HG02571 (cell line): Measurements from ENCODE around the gene FIG4.
"Not testable (repeated sequence)": the region's sequence is repeated elsewhere in the genome, so short reads cannot be mapped to it uniquely, and the experiment has no call there.

Experiments
- ATAC-seq: cut with Tn5 transposase; IDR thresholded peaks from one replicate; pipeline ENCODE4 v1.9.1; 2021; ENCODE audit warnings: mild to moderate bottlenecking, moderate library complexity; ENCODE audit not compliant: unreplicated experiment

FIG4 gene

DNA sequence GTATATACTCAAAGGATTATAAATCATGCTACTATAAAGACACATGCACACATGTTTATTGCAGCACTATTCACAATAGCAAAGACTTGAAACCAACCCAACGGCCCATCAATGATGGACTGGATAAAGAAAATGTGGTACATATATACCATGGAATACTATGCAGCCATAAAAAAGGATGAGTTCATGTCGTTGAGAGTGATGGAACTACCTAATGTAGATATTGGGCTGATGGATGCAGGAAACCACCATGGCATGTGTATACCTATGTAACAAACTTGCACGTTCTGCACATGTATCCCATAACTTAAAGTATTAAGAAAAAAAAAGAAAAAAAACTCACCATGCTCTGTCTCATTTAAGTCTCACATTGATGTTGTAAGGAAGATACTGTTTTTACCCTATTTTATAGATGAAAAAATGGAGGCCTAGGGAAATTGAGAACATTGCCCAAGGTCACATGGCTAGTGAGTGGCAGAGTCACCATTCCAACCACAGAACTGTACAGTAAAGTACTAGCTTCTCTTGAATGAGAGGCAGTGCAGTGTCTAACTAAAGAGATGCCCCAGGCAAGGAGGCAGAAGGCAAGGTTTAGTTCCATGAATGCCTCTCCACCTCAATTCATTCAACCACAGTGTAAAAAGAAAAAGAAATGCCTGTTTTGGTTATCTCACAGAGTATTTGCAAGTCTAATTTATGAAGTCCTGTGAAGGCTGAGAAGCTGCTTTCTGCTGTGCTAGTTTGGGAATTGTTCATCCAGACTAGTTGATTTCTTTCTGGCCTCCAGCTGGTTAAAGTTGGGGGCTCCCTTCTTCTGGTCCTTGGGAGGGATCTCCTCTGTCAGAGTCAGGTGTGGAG is 68.2 kb downstream of the FIG4 start:
- ATAC-seq: no peak

DNA sequence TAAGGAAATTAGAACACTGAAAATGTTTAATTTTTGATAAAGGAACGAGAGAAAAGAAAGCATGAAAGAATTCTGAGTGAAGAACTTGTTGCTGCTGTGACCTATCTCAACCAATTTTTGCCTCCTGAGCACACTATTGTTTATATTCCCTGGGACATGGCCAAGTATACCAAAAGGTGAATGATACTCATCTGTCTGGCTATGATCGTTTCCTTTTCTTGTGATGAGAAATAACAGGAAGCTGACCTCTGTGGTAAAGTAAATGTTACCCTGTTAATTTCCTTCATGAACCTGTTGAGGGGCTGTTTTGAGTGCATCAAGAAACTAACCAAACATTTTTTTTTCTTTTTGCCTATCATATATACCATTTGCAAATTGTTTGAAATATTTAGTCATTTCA is 69.1 kb downstream of the FIG4 start:
- no peak for ATAC-seq

DNA sequence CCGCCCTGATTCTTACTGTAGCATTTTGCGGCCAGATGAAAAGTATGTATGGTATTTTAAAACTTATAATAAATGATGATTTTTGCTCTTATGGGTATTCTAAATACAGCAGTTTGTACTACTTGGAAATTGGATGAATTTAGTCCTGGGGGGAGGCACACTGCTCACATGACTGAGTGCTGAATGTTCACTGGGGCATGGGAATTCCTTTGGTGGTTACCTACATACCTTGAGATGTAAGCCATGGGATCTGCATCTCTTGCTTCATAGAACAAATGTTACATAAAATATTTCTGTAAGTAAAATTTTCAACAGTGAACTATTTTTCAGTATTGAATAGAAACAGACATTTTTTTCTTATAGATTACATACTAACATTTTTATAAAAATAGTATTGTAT is 71.1 kb downstream of the FIG4 start:
- no peak for ATAC-seq

DNA sequence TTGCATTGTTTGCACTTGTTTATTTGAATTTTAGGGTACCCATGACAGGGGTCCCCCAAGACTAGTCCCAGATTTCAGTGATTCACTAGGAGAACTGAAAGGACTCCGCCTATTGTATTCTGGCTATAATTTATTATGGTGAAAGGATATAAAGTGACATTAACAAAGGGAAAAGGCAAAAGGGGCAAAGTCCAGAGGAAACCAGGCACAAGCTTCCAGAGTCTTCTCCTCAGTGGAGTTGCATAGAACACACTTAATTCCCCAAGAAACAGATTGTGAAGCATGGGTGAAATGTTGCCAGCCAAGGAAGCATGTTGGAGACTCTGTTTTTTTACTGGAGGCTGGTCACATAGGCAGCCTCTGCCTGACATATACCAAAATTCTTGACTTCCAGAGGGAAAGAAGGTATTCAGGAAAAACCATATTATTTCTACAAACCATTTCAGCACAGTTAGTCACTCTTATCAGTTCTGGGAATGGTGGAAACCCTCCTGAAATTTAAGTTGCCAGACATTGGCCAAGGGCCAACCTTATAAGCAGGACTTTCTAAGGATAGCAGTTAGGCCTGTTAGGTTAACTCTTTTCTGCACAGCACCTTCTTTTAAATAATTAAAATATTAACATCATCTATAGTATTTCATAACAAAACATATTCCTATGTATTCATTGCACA is 71.8 kb downstream of the FIG4 start:
- no peak for ATAC-seq

DNA sequence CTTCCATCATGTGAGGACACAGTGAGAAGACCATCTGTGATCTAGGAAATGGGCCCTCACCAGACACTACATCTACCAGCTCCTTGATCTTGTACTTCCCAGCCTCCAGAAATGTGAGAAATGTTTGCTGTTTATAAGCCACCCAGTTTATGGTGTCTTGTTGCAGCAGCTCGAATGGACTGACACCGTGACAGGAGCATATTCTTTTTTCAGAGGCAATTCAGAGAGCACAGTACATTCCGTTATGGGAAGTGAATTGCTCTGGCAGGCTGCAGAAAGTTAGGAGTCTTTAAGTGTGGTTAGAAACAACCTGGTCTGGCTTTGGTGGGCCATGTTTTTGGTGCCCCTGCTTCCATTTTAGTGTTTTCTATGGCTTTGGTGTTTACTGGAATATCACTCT is 75.1 kb downstream of the FIG4 start:
- no peak for ATAC-seq

DNA sequence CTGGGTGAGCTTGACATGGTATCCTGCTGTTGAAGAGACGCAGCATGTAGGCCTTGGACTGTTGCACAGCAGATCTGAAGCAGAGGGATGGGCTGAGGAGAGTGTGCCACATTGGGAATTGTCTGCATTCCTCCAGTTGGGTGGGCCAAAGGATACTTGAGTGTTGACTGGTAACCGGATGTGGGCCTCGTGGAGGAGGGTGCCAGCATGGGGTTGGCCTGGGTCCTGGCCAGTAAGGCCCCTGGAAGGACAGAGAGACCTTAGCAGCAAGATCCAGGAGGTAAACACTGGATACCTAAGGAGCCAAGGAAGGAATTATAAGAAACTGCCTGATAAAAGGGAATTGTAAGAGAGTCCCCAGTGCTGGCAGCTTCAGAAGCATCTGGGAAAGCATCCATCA is 76.9 kb downstream of the FIG4 start:
- ATAC-seq: no peak

DNA sequence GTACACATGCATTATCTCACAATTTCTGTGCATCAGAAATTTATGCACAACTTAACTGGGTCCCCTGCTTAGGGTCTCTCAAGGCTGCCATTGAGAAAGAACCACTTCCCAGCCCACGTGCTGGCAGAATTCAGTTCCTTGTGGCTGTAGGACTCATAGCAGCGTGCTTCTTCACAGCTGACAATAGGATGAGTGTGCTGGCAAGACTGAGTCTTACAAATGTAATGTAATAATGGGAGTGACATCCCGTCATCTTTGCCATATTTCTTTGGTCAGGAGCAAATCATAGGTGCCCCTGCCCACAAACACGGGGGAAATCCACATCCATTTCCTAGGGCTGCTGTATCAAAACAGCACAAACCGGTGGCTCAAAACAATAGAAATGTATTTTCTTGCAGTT is 77.4 kb downstream of the FIG4 start:
- no peak for ATAC-seq

DNA sequence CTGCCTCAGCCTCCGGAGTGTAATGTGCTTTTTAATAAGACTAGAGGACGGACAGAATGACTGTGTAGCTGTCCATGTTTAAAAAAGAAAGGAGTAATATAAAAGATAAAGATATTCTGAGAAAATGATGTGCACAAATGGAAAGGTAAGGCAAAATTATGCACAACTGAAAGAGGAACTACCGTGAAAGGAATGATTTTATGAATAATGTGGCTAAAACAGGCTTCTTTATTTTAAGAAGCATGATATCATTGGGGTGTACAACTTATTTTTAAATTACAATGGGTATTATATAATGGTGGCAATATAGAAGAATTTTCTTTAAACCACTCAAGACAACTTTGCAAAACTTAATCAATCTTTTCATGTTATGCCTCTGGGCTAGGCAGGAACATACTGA is 78.1 kb downstream of the FIG4 start:
- ATAC-seq: no peak

DNA sequence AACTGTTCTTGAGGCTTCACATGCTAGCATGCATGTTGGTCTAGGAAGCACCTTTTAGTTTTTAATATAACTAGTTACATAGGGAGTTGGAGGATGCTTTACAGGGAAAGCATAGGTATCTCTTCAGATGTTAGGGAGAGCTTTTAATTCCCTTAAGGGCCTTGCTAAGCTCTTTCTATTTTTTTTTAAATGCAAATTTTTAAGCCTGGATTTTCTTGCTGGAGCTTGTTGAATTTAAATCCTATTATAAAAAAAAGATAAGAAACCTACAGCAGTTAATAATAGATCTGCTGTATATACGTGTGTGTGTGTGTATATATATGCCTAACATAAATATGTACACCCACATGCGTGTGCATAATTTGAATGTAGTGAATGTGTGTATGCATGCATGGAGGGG is 79.0 kb downstream of the FIG4 start:
- ATAC-seq: no peak

DNA sequence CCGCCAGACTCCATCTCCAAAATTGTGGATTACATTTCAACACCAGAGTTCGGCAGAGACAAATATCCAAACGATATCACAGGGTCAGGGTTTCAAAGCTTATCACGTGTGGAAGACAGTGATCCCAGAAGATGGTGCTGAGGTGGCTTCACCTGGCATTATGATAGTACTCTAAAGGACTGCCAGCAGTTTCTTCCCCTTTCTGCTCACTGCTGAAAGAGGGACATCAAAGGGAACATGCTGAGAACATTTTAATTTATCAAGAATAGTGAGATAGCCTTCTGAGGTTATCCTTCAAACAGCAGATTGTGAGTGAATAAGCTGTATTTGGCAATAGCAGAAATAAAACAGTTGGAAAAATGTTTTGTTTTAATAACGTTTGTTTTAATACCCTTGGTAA is 79.7 kb downstream of the FIG4 start:
- ATAC-seq: no peak

DNA sequence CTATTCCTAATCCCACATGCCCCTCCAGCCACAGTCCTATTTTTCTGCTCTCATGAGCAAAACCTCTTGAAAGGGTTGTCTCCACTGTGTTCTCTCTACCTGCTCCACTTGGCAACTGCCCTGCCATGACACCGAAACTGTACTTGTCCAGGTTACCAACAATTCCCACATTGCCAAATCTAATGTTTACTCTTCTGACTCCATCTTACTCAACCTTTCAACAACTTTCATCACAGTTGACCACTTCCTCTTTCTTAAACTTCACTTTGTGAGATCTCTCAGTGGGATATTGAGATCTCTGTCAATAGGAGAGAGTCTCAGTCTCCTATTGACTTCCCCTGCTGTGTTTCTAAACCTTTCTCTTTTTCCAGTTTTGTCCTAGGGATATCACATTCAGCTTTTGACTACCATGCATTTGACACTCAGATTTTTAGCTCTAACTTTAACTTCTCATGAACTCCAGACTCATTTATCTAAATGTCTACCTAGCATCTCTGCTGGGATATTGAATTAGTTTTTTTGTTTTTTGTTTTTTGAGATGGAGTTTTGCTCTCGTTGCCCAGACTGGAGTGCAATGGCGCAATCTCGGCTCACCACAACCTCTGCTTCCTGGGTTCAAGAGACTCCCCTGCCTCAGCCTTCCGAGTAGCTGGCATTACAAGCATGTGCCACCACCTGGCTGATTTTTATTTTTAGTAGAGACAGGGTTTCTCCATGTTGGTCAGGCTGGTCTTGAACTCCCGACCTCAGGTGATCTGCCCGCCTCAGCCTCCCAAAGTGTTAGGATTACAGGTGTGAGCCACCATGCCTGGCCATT is 81.1 kb downstream of the FIG4 start:
- not testable (repeated sequence) for ATAC-seq

DNA sequence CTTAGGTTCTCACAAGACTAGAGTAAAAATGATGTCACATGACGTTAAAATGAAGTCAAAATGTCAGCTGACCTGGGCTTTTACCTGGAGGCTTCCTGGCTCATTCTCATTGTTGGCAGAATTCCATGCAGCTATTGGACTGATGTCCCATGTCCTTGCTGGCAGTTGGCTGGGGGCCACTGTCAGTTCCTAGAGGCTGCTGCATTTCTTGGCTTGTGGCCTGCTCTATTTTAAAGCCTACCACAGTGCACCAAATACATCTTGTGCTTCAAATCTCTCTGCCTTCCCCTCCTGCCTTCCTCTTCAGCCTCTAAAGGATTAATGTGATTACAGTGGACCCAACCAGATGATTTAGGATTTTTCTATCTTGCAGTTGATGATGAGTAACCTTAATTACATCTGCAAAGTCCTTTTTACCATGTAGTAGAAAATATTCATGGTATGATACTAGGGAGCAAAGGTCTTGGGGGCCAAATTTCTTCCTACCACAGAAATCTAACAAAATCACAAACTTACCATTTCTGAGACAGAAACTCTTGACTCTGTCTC is 81.9 kb downstream of the FIG4 start:
- no peak for ATAC-seq

DNA sequence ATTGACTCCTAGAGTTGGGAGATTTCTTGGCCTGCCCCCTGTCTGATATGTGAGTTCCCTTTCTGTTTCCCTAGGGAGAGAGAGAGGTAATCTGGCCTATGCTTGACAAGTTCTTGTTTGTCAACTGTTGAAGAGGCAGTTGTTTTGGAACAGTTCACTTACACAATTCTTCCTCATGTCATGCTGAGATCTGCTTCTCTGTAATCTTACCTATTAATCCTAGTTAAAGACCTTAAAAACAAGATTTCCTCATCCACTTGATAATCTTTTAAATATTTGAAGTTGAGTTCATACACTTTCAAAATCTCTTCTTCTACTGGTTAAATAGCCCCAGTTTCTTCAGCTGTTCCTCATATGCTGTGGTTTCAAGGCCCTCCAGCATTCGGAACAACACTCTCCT is 89.9 kb downstream of the FIG4 start:
- no peak for ATAC-seq

DNA sequence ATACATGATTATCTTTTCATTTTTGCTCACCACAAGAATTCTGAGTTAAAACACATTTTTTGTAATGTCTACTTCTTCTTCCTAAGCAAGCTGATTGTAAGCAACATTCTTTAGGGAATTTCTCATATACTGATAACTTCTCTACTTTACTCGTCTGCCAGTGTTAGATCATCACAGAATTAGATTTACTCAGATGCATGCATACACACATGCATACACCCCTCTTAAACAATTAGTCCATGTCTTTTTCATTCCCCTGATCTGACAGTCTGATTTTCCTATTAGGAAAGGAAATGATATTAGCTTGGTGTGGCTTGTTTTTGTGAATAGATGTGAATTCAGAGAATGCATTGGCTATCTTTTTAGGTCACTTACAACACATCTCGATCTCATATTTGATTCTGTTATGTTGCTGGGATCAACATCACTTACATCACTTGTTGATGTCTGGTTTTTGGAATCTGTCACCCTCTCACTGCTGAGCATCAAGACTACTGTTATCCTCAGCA is 91.4 kb downstream of the FIG4 start:
- no peak for ATAC-seq

DNA sequence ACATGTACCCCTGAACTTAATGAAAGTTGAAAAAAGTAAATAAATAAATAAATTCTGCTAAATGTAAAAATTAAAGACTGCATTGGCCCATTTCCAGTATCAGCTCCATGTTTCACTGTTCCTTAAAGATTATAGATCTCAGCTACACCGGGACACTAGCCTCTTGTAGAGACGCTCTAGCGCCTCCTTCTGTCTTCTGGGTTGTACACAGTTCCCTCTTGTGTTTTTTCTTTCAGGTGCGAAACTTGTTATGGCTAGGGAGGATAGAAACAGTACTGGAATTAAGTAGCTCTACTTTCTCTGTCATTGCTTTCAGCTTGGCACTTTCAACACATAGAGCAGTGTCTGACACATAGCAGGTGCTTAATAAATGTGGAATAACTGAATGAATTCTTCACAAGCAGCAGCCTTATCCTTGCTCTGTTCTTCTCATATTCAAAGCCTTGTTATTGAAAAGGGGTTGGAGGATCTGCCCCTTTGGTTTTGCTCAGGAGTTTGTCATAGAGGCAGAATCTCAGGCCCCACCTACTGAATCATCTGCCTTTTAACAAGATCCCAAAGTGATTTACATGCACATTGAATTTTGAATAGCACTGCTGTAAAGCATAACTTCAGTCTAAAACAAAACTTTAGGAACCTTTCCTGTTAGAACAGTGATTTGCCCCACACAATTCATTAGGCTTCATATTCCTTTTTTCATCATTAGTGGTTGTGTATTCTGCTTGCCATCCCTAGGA is 92.3 kb downstream of the FIG4 start:
- ATAC-seq: no peak

DNA sequence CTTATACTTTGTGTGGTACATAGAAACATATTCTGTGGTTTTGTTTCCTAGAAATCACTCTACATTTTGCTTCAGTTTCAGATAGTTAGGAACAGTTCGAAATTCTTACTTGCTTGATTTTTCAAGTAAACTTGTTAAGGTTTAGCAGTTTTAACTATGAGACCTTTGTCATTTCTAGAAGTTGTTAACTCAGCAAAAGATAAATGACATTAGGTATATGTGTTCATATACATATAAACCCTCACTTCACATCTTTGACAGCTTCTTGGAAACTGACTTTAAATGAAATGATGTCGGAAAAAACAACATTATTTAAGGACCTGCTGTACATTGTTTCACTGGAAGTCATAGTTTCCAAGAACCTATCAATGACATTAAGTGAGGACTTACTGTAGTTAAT is 96.2 kb downstream of the FIG4 start:
- no peak for ATAC-seq

DNA sequence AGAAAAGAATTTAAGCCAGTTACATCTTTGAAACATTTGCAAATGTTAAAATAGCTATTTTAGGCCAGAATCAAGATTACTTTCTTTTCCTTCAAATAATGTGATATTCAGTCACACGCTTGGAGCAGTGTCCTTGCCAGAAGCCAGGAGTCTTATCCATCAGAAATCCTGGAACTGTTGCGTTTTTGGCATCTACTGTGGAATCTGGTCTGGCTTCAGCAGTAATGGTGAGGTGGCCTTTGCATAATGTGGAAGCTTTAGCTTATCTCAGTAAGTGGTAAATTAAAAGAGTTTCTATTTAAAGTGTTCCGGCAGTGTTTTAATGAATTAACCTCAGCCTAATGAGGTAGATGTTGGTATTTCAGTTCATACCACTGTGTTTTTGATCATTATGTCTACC is 97.6 kb downstream of the FIG4 start:
- ATAC-seq: no peak

DNA sequence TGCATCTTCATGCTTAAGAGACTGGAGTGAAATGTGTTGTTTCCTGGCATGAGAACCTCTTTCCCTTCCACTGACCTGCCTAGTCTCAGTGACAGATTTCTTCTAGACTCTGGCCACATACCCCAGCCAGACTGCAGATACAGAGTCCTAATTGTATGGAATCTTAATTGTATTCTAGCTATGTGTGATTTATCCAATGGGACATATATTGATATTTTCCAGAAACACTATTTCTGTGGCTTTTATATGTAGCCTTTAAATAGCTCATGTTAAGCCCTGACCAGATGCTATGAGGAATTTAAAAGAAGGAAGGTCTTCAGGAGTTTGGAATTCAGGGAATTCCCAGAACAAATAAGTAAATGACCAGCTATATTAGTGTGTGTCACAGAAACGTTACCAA is 99.0 kb downstream of the FIG4 start:
- ATAC-seq: no peak

DNA sequence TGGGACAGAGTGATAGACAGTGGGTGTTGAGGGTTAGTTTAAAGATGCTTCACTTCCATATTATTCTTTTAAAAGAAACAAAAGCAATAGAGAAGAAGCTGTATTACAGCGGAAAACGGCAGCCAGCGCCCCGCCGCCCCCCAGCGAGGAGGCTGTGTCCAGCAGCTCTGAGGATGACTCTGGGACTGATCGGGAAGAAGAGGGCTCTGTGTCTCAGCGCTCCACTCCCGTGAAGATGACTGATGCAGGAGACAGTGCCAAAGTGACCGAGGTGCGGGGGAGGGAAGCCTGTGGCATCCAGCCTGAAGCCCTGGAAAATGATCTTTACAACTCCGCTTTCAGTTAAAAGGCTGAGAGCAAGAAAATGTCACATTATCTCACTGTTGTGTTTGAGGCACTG is 100.2 kb downstream of the FIG4 start:
- ATAC-seq: no peak

DNA sequence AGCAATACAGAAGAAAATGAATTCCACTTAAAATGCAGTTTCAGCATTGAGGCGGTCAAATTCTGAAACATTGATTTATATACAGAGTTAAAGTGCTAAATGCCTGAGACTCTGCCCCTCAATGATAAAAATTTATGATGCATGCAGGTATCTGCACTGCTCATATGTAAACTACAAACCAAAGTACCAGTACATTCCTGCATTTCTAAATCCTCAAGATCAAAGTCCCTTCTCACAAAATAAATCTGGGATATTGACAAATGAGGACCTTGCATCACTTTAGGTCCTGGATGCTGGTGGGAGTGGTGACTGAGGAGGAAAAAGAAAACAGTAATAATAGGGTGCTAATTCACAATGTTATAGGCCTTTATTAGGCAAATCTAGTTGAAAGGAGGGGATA is 101.9 kb downstream of the FIG4 start:
- ATAC-seq: no peak

DNA sequence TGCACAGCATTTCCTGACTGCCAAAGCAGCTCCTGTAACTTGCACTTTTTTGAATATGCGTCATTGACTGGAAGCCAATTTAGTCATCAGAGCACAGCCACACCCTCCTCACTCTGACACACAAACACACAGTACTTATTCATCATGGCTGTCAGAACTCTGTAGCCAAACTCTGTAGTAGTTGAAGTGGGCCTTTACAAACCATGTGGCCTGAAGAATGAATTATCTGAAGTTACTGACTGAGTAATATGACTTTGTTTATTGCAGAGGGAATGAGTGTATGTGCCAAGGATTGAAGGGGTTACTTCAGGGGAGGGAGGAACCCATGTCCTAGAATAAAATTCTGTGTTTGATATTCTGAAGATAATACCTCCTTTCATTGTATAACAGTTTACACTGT is 102.7 kb downstream of the FIG4 start:
- no peak for ATAC-seq
